Fibroblast of skin of back (primary cell): ENCODE results near the gene DNAH10.
"Not testable (repeated sequence)": the region's sequence is repeated elsewhere in the genome, so short reads cannot be mapped to it uniquely, and the experiment has no call there.

Experiments used
- DNase-seq: peaks from one replicate; pipeline ENCODE4 v3.0.0-alpha.2; 2013

Gene DNAH10

DNA sequence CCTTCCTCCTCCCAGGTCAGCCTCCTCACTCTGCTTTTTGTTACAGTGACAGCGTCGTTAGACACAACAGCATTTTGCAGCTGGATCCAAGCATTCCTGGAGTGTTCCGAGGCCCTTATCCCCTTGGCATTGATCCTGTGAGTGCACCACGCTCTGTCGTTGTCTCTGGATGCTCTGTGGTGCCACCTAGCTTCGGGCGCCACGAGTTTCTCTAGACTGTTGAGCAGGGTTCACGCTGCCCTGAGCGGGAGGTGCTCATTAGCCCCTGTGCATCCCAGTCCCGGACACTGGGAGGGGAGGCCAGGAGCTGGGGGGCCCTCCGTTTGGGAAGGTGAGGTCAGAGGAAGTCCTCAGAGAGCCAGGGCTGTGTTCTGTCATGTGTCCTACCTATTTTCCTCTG, 17.3 kb upstream of the DNAH10 start:
- DNase-seq: no peak

DNA sequence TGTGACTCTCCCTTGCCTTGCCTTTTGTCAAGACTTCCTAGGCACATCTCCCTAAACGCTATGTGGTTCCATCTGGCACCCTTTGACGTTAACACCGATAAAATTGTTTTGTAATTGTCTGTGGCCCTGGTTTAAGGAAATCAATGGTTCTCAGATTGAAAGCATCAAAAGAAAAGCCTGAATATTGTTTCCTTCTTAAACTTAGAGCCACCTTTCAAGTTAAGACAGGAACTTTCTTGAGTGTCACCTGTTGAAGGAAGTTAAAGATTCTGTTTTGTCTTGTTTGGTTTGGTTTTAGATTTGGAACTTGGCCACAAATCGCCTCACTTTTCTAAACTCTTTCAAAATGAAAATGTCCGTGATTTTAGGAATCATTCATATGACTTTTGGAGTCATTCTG, 14.8 kb upstream of the DNAH10 start:
- no peak for DNase-seq

- no peak for DNase-seq
Measured at GRCh38 chr12:123748161-123748560, 13.9 kb upstream of the DNAH10 start.

GRCh38 chr12:123748661-123749060, 13.4 kb upstream of the DNAH10 start:
- no peak for DNase-seq

DNA sequence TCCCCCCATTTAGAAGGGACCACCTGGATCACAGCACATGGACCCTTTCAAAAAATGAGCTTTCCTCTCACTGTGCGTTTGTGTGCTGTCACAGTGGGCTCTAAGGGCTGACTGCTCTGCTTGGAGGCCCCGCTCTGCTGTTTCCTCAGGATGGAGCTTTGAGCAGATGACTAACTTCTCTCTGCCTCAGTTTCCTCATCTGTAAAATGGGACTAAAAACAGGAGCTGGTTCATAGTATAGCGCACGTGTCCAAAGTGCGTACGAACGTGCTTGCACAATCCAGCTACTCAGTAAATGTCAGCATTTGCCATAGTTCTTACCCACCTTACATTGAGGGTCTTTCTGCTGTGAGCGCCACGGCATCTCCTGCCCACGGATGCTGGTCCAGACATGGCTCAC, 12.7 kb upstream of the DNAH10 start:
- no peak for DNase-seq

GRCh38 chr12:123750159-123750656, 11.9 kb upstream of the DNAH10 start:
- no peak for DNase-seq

DNA sequence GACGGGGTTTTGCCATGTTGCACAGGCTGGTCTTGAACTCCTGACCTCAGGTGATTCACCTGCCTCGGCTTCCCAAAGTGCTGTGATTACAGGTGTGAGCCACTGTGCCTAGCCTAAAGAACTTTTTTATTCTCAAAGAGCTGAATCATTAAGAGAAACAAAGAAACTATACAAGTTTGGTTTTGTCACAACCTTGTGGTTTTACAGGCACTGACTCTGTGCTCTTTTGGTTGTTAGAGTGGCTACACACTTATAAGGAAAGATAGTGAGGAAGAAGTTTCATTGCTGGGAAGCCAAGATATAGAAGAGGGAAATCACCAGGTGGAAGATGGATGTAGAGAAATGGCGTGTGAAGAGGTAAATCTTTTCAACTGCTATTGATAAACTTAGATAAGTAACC, 10.1 kb upstream of the DNAH10 start:
- DNase-seq: no peak

DNA sequence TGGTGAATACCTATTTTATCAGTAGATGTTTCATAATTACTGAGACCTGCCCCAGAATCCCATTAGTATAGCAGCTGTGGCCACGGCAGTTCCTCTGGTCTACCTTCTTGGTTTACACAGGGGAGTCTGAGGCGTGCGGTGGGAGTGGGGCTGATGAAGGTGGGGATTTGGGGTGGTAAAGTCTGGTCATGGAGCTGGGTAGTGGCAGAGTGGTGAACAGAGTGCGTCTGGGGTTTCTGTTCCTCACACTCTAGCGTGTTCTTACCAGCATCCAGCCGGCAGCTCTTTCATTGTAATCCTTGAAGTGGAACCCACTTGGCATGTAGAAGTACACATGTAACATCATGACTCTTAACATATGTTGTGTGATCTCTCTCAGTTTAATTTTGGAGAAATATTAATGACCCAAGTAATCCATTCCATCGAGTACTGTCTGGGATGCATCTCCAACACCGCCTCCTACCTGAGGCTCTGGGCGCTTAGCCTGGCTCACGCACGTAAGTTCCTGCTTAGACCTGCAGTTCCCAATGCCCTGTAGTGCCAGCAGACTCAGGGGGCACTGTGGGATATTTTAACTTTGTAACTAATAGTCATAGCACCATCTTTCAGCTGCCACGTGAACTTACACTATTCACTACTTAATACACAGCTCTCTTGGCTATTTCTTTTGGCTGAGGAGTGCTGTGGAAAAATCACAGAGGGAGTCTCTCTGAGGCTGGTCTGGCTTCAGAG, 7.9 kb upstream of the DNAH10 start:
- DNase-seq: no peak

- DNase-seq: peak; percentile 65
Measured at GRCh38 chr12:123757561-123757960, 4.5 kb upstream of the DNAH10 start.

DNA sequence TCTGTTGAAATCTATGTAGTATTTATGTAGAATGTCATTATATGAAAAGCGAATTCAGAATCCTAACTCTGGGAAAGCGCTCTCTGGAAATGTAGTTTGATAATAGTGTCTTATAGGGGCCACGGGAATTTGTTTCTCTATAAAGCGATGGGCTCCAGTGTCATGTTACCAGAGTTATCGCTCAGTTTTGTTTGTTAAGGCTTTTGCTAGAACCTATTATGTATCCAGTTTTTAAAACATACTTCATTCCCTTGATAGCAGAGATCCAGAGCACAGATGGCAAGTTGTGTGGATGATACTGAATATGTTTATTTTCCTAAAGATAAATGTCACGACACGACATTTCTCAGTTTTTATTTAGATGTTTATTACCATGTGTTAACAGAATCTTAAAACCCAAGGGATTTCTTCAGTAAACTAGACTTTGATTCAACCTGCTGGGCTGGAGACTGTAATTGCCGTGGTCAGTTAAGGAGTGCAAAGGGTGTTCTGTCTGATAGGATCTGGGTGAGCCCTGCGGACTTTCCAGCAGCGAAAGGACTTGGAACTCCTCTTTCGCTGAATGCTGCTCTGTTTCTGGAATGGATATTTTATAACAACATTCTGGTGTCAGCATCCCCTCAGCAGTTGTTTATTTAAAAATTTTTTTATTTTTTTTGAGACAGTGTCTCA, 1.7 kb upstream of the DNAH10 start:
- no peak for DNase-seq

- DNase-seq: no peak
Measured at GRCh38 chr12:123762715-123763052, 583 bp downstream of the DNAH10 start.

- no peak for DNase-seq
Measured at GRCh38 chr12:123763093-123763492, 992 bp downstream of the DNAH10 start.

GRCh38 chr12:123764109-123764508, 2.0 kb downstream of the DNAH10 start:
- DNase-seq: no peak

GRCh38 chr12:123765504-123766035, 3.5 kb downstream of the DNAH10 start:
- no peak for DNase-seq

- DNase-seq: no peak
Measured at GRCh38 chr12:123767613-123768012, 5.5 kb downstream of the DNAH10 start.

- no peak for DNase-seq
Measured at GRCh38 chr12:123771261-123771660, 9.2 kb downstream of the DNAH10 start.

DNA sequence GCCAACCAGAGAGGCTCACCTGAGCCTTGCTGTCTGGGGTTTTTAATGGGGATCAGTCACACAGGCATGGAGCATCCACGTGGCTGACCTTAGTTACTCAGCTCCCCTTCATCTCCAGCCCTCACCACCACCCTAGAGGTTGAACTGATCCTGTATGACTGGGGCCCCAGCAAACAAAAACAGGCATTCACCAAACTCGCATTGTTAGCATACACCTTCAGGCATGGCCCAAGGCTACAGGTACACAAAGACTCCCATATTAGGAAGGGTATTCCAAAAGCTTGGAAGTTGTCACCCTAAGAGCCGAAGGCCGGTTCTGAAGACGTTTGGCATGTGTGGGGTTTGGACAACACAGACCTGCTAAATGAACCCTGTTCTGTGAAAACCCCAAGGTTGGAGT, 10.0 kb downstream of the DNAH10 start:
- DNase-seq: no peak

DNA sequence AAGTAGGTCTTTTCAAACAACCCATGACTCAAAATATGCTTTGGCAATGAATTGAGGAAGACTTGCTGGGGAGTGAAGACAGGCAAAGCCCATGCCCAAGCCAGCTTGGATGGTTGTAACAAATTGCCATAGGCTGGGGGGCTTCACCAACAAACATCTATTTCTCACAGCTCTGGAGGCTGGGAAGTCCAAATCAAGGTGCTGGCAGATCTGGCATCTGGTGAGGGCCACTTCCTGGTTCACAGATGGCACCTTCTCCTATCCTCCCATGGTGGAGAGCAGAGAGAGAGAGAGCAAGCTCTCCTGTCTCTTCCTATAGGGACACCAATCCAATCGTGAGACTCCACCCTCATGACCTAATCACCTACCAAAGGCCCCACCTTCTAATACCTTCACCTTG, 11.3 kb downstream of the DNAH10 start:
- DNase-seq: no peak

GRCh38 chr12:123779551-123779950, 17.4 kb downstream of the DNAH10 start:
- no peak for DNase-seq

DNA sequence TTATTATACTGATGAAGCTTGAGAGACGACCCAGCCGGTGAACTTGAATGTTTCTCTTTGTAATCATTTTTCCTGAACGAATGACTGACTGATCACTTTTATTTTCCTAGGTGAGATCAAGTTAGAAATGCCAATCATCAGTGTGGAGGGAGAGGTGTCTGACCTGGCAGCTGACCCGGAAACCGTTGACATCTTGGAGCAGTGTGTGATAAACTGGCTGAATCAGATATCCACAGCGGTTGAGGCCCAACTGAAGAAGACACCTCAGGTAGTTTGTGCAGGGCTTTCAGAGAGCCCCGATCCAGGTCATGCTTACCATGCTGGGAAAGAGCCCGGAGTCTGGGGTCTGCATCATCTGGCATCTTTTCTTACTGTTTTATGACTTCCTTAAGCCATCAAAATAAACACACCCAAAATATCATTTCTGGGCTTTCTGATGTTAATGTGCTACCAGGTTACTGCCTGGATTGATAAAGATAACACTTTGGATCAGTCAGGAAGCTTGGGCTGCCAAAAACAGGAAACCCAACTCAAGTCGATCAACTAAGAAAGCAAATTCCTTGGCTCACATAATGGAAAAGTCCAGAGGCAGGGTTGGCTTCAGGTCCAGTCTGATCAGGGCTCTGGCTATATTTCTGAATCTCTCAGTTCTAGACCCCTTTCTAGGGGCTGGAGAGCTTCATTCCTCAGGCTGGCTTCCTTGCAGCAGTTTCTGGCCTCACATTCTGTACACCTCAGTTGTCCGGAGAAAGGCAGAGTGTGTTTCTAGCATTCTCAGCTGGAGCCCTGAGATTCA, 21.1 kb downstream of the DNAH10 start:
- no peak for DNase-seq

DNA sequence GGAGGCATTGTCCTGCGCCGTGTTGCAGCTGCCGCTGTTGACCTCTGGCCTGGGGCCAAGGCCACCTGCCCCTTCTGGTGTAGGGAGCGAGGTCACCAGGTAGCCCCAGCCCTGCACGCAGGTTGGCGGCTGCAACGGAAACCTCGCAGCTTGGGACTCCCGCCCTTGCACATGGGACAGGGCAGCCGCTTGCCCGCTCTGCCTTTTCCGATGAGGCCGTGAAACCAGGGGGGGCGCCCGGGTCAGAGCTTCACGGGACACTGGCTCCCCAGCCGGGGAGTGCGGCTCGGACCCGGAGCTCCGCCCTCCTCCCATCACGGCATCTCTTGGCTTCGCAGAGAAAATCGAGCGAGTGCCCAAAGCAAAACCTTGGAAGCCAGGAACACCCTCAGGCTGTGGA, 25.4 kb downstream of the DNAH10 start:
- no peak for DNase-seq

GRCh38 chr12:123788541-123788940, 26.4 kb downstream of the DNAH10 start:
- DNase-seq: no peak

DNA sequence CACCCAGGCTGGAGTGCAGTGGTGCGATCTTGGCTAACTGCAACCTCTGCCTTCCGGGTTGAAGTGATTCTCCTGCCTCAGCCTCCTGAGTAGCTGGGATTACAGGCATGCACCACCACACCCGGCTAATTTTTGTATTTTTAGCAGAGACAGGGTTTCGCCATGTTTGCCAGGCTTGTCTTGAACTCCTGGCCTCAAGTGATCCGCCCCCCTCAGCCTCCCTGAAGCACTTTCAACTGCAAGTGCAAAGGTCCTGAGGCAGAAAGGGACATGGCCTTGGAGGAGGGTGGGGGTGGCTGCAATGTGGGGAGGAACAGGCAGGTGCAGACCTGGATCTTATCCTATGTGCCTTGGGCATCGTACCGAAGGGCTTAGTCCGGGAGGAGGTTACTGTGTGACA, 27.3 kb downstream of the DNAH10 start:
- DNase-seq: not testable (repeated sequence)
